GM18498 (cell line): ENCODE data around the gene PRKCZ.

Source experiments
- ATAC-seq: cut with Tn5 transposase; IDR thresholded peaks from one replicate; pipeline ENCODE4 v1.9.1; 2021; ENCODE audit warnings: mild to moderate bottlenecking, moderate library complexity; ENCODE audit not compliant: unreplicated experiment

The PRKCZ gene

GRCh38 chr1:2233997-2234761 is 184.0 kb downstream of the PRKCZ start:
- no peak for ATAC-seq

- no peak for ATAC-seq
These were observed 184.5 kb downstream of the PRKCZ start for GRCh38 chr1:2234762-2235113.
